Neural crest cell (in vitro differentiated cells): Measurements from ENCODE around the gene ATP1B4. TPM values are rescaled to one million over a fixed set of nuclear protein-coding genes. Genes with fewer than 3 reads are reported as not detected.

Experiments
- DNase-seq: peaks from one replicate; pipeline ENCODE4 v3.0.0; 2021; ENCODE audit warnings: low read depth, mixed read lengths, low spot score
- H3K27ac Mint-ChIP-seq: one replicate; pipeline ENCODE4 v1.8.0; 2021; ENCODE audit warnings: mild to moderate bottlenecking, mixed read lengths; ENCODE audit not compliant: unreplicated experiment
- H3K27me3 Mint-ChIP-seq: 2 replicates; pipeline ENCODE4 v1.8.0; 2021; ENCODE audit warnings: low read depth, mild to moderate bottlenecking, mixed read lengths
- H3K36me3 Mint-ChIP-seq: 2 replicates; pipeline ENCODE4 v1.8.0; 2021; ENCODE audit warnings: low read depth, mild to moderate bottlenecking, mixed read lengths
- H3K4me1 Mint-ChIP-seq: 2 replicates; pipeline ENCODE4 v1.8.0; 2021; ENCODE audit warnings: mixed read lengths
- H3K4me3 Mint-ChIP-seq: one replicate; pipeline ENCODE4 v1.8.0; 2021; ENCODE audit warnings: mild to moderate bottlenecking, mixed read lengths
- H3K9me3 Mint-ChIP-seq: 2 replicates; pipeline ENCODE4 v1.8.0; 2021; ENCODE audit warnings: mixed read lengths
- total RNA-seq: library from RNA; stranded (reverse); gene quantifications from 2 replicates; pipeline ENCODE4 v1.2.1, GENCODE V29; 2021
- TF ChIP-seq, protein P1 (sequence below): fragments of 200-600 bp; sonication (generic); conservative IDR thresholded peaks from 2 replicates; pipeline ENCODE4 v1.5.0; 2021; ENCODE audit warnings: antibody characterized with exemption, mild to moderate bottlenecking

Gene ATP1B4
- total RNA-seq, 1 donor from 2014 or later = not detected

- Mint-ChIP-seq H3K27ac (no peak overlapping the region), H3K27me3 (no peaks in the 10 kb centered on the region), H3K4me1 (no peaks in the 10 kb centered on the region), H3K9me3 (peaks cover 6% of the 10 kb centered on the region), H3K36me3 (peaks cover 3% of the 10 kb centered on the region), H3K4me3 (no peak overlapping the region)
- TF ChIP-seq, protein P1, sequence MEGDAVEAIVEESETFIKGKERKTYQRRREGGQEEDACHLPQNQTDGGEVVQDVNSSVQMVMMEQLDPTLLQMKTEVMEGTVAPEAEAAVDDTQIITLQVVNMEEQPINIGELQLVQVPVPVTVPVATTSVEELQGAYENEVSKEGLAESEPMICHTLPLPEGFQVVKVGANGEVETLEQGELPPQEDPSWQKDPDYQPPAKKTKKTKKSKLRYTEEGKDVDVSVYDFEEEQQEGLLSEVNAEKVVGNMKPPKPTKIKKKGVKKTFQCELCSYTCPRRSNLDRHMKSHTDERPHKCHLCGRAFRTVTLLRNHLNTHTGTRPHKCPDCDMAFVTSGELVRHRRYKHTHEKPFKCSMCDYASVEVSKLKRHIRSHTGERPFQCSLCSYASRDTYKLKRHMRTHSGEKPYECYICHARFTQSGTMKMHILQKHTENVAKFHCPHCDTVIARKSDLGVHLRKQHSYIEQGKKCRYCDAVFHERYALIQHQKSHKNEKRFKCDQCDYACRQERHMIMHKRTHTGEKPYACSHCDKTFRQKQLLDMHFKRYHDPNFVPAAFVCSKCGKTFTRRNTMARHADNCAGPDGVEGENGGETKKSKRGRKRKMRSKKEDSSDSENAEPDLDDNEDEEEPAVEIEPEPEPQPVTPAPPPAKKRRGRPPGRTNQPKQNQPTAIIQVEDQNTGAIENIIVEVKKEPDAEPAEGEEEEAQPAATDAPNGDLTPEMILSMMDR = no peak
- DNase-seq = no peak
Measured at GRCh38 chrX:120365968-120366367, 4.1 kb downstream of the ATP1B4 start.

DNA sequence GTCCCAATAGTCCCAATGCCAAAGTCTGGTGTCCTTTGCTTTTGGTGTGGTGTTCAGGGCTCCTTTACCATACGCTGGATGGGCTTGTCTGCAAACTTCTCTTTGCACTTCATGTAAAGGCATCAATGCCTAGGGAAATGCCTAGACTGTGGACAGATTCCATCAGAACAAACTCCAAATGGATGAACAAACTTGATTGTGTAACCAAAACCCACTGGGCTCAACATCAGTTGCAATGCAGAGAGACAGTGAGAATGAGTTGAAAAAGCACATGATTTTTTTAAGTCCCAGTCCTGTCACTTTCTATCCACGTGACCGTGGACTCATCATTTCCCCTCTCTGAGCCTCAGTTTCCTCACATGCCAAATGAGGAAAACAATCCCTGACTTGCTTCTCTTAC, 4.9 kb downstream of the ATP1B4 start:
- Mint-ChIP-seq H3K4me3 (no peak overlapping the region), H3K27ac (no peak overlapping the region), H3K36me3 (peaks cover 3% of the 10 kb centered on the region), H3K9me3 (peaks cover 6% of the 10 kb centered on the region), H3K27me3 (no peaks in the 10 kb centered on the region), H3K4me1 (no peaks in the 10 kb centered on the region)
- DNase-seq = no peak
- TF ChIP-seq, protein P1 = no peak

GRCh38 chrX:120367402-120368109, 5.7 kb downstream of the ATP1B4 start:
- Mint-ChIP-seq H3K9me3 (peaks cover 6% of the 10 kb centered on the region), H3K36me3 (peaks cover 3% of the 10 kb centered on the region), H3K4me3 (no peak overlapping the region), H3K4me1 (no peaks in the 10 kb centered on the region), H3K27ac (no peak overlapping the region), H3K27me3 (no peaks in the 10 kb centered on the region)
- TF ChIP-seq, protein P1 = no peak
- DNase-seq = no peak

GRCh38 chrX:120372667-120373370, 10.9 kb downstream of the ATP1B4 start:
- Mint-ChIP-seq H3K27ac (no peak overlapping the region), H3K27me3 (no peaks in the 10 kb centered on the region), H3K4me3 (no peak overlapping the region), H3K9me3 (peaks cover 3% of the 10 kb centered on the region), H3K4me1 (no peaks in the 10 kb centered on the region), H3K36me3 (no peaks in the 10 kb centered on the region)
- DNase-seq = no peak
- TF ChIP-seq, protein P1 = no peak

- no peak overlapping the region for H3K27ac Mint-ChIP-seq
- peaks cover 12% of the 10 kb centered on the region for H3K9me3 Mint-ChIP-seq
- no peaks in the 10 kb centered on the region for H3K4me1 Mint-ChIP-seq
- TF ChIP-seq, protein P1 = no peak
- DNase-seq = no peak
- H3K36me3 Mint-ChIP-seq = no peaks in the 10 kb centered on the region
- peaks cover 11% of the 10 kb centered on the region for H3K27me3 Mint-ChIP-seq
- H3K4me3 Mint-ChIP-seq = no peak overlapping the region
Measured at GRCh38 chrX:120377179-120377578, 15.3 kb downstream of the ATP1B4 start.
